ENCODE data around the gene SGCD.
A peak's percentile ranks its signal among the peaks of the same experiment; 100 is the strongest.

SGCD gene

DNA sequence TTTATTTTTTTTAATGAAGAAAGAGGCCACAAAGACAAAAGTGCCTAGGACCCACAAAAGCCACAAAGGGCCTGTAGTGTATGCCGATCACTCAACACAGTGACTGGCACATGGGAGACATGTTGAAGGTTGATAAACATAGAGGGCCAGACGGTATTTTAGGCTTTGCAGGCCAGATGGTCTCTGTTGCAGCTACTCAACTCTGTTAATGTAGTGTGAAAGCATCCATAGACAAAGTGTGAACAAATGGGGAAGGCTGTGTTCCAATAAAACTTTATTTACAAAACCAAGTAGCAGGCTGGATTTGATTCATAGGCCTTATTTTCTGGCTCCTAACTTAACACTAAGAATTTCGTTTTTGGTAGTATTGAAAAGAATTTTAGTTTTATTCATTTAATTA is 139.9 kb downstream of the SGCD start:
- Histone ChIP-seq H3K9me3 (ENCODE audit: severe bottlenecking) (no peaks in the 10 kb centered on the region), H3K4me1 (ENCODE audit: insufficient read depth, poor library complexity, severe bottlenecking) (no peaks in the 10 kb centered on the region), H3K27ac (ENCODE audit: poor library complexity, severe bottlenecking) (no peak overlapping the region), H3K36me3 (ENCODE audit: low read depth) (no peaks in the 10 kb centered on the region), H3K27me3 (ENCODE audit: insufficient read depth, poor library complexity, severe bottlenecking) (no peaks in the 10 kb centered on the region), H3K4me3 (ENCODE audit: severe bottlenecking) (no peak overlapping the region)
- DNase-seq (ENCODE audit: low spot score) (no peak), ATAC-seq (ENCODE audit: low read depth) (no peak)
- TF ChIP-seq, protein P1, sequence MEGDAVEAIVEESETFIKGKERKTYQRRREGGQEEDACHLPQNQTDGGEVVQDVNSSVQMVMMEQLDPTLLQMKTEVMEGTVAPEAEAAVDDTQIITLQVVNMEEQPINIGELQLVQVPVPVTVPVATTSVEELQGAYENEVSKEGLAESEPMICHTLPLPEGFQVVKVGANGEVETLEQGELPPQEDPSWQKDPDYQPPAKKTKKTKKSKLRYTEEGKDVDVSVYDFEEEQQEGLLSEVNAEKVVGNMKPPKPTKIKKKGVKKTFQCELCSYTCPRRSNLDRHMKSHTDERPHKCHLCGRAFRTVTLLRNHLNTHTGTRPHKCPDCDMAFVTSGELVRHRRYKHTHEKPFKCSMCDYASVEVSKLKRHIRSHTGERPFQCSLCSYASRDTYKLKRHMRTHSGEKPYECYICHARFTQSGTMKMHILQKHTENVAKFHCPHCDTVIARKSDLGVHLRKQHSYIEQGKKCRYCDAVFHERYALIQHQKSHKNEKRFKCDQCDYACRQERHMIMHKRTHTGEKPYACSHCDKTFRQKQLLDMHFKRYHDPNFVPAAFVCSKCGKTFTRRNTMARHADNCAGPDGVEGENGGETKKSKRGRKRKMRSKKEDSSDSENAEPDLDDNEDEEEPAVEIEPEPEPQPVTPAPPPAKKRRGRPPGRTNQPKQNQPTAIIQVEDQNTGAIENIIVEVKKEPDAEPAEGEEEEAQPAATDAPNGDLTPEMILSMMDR (IDR thresholded peaks at IDR 0.05; ENCODE audit: poor library complexity, severe bottlenecking), result no peak

DNA sequence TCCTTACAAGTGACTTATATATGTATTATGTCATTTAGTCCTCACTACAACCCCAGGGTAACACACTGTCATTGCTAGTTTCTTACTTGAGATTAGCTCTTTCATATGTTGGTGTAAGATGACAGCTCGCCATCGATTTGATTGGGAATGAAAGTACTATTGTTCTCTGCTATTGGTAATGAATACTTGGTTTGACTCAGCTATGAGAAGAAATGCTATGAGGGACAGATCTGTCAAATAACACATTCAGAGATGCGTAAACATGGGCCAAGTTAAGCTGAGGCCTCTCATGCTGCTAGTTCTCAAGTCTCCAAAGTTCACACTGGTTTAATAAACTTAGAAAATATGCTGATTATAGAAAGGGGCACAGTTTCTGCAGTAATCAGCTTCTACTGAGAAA is 142.7 kb downstream of the SGCD start:
- Histone ChIP-seq H3K27me3 (ENCODE audit: insufficient read depth, poor library complexity, severe bottlenecking) (no peaks in the 10 kb centered on the region), H3K4me1 (ENCODE audit: insufficient read depth, poor library complexity, severe bottlenecking) (peaks cover 3% of the 10 kb centered on the region), H3K4me3 (ENCODE audit: severe bottlenecking) (no peak overlapping the region), H3K9me3 (ENCODE audit: severe bottlenecking) (no peaks in the 10 kb centered on the region), H3K27ac (ENCODE audit: poor library complexity, severe bottlenecking) (no peak overlapping the region), H3K36me3 (ENCODE audit: low read depth) (no peaks in the 10 kb centered on the region)
- TF ChIP-seq, protein P1 (IDR thresholded peaks at IDR 0.05; ENCODE audit: poor library complexity, severe bottlenecking), result no peak
- ATAC-seq (ENCODE audit: low read depth) (no peak), DNase-seq (ENCODE audit: low spot score) (no peak)

DNA sequence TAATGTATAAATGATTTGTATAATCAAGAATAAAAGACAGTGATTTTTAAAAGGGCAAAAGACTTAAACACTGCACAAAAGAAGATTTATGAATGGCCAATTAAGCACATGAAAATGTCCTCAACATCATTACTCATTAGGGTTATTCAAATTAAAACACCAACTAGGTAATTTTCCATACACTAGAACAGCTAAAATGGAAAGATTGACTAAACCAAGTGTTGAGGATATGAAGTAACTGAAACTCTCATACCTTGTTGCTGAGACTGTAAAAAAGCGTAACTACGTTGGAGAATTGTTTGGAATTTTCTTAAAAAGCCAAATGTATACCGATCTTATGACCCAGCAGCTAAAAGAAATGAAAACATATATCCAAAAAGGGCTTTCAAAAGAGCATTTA is 144.9 kb downstream of the SGCD start:
- H3K4me1 ChIP-seq (ENCODE audit: insufficient read depth, poor library complexity, severe bottlenecking), result peaks cover 12% of the 10 kb centered on the region
- H3K9me3 ChIP-seq (ENCODE audit: severe bottlenecking), result no peaks in the 10 kb centered on the region
- TF ChIP-seq, protein P1 (IDR thresholded peaks at IDR 0.05; ENCODE audit: poor library complexity, severe bottlenecking), result no peak
- no peak overlapping the region for H3K27ac ChIP-seq (ENCODE audit: poor library complexity, severe bottlenecking)
- no peaks in the 10 kb centered on the region for H3K36me3 ChIP-seq (ENCODE audit: low read depth)
- DNase-seq (ENCODE audit: low spot score) (no peak), ATAC-seq (ENCODE audit: low read depth) (no peak)
- H3K27me3 ChIP-seq (ENCODE audit: insufficient read depth, poor library complexity, severe bottlenecking), result no peaks in the 10 kb centered on the region
- no peak overlapping the region for H3K4me3 ChIP-seq (ENCODE audit: severe bottlenecking)

DNA sequence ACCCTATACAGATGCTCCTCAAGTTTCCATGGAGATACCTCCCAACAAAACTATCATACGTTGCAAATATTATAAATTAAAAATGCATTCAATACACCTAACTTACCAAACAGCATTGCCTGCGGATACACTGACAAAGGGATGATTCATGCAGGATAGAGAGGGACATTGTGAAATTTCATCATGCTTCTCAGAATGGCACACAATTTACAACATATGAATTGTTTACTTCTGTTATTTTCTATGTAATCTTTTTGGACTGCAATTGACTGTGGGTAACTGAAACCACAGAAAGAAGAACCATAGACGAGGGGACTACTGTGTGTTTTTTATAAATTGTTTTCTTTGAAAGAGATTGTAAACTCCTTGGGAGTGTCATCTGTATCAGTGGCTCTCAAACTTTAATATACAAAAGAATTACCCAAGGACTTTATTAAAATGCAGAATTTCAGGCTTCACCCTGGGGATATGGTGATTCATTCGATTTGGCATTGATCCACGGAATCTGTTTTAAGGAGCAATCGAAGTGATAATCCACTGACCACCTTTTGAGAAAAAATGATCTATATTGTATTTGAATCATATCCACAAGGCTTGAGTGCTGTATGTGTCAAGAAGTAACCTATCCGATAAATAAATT is 146.4 kb downstream of the SGCD start:
- ATAC-seq (ENCODE audit: low read depth), result peak; percentile 70
- Histone ChIP-seq H3K9me3 (ENCODE audit: severe bottlenecking) (no peaks in the 10 kb centered on the region), H3K4me3 (ENCODE audit: severe bottlenecking) (no peak overlapping the region), H3K36me3 (ENCODE audit: low read depth) (no peaks in the 10 kb centered on the region), H3K27me3 (ENCODE audit: insufficient read depth, poor library complexity, severe bottlenecking) (no peaks in the 10 kb centered on the region), H3K27ac (ENCODE audit: poor library complexity, severe bottlenecking) (no peak overlapping the region), H3K4me1 (ENCODE audit: insufficient read depth, poor library complexity, severe bottlenecking) (peaks cover 12% of the 10 kb centered on the region)
- TF ChIP-seq, protein P1 (IDR thresholded peaks at IDR 0.05; ENCODE audit: poor library complexity, severe bottlenecking), result no peak
- DNase-seq (ENCODE audit: low spot score), result no peak

DNA sequence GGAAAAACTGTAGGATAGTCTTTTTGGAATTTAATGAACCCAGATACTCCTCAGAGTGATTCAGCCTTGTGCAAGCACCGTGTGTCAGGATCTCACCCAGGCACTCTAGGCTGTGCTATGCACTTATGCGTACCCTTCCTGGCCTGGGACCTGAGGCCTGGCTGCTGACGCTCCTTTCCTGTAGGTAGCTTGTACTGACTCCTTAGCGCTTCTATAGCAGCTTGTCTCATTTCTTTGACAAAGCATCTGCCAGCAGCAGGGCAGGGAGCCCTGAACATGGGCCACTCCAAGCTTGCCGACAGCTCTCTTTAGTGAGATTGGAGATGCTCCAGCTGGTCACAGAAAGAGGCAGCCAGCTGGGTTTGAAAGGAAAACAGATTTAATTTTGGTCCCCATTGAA is 147.3 kb downstream of the SGCD start:
- no peaks in the 10 kb centered on the region for H3K9me3 ChIP-seq (ENCODE audit: severe bottlenecking)
- H3K4me1 ChIP-seq (ENCODE audit: insufficient read depth, poor library complexity, severe bottlenecking), result peaks cover 12% of the 10 kb centered on the region
- no peak overlapping the region for H3K27ac ChIP-seq (ENCODE audit: poor library complexity, severe bottlenecking)
- no peaks in the 10 kb centered on the region for H3K27me3 ChIP-seq (ENCODE audit: insufficient read depth, poor library complexity, severe bottlenecking)
- H3K36me3 ChIP-seq (ENCODE audit: low read depth), result no peaks in the 10 kb centered on the region
- no peak overlapping the region for H3K4me3 ChIP-seq (ENCODE audit: severe bottlenecking)
- TF ChIP-seq, protein P1 (IDR thresholded peaks at IDR 0.05; ENCODE audit: poor library complexity, severe bottlenecking), result no peak
- ATAC-seq (ENCODE audit: low read depth) (0 out of 3 replicates have a peak, but pooled peaks have one; percentile 26), DNase-seq (ENCODE audit: low spot score) (no peak)
